ENCODE measurements around the gene ZNF768.

GRCh38 chr16:30567160-30567990 is 41.0 kb upstream of the ZNF768 start:
- no peak for TF ChIP-seq POLR2A (IDR thresholded peaks at IDR 0.05)
- TF ChIP-seq CTCF (IDR thresholded peaks at IDR 0.05): no peak

Data from adrenal gland (tissue), 5 donors.